Stomach (tissue), 9 donors: ENCODE results near the gene CRABP1. TPM values are rescaled to one million over a fixed set of nuclear protein-coding genes. Genes with fewer than 3 reads are reported as not detected.

Source experiments
- DNase-seq, 2 donors: peaks; one replicate each; pipeline versions ENCODE4 v3.0.0 to v3.0.0-alpha.2; 2013 to 2019
- H3K27ac ChIP-seq, 5 donors: fragments of 200-600 bp in 4 of 5; sonication (generic) in 4 of 5; one replicate each; pipeline ENCODE4 v1.5.1; 2013 to 2019; ENCODE audit warnings: mild to moderate bottlenecking in 1 of 5, moderate library complexity in 1 of 5
- H3K27me3 ChIP-seq, 3 donors: fragments of 200-600 bp; sonication (generic); one replicate each; pipeline ENCODE4 v1.5.1; 2017 to 2019; ENCODE audit warnings: mixed run types in 1 of 3
- H3K36me3 ChIP-seq, 4 donors: fragments of 200-600 bp; sonication (generic); 1 replicate in 3 of 4; 2 replicates in 1 of 4; pipeline ENCODE4 v1.5.1; 2016 to 2019
- H3K4me1 ChIP-seq, 4 donors: fragments of 200-600 bp; sonication (generic); one replicate each; pipeline ENCODE4 v1.5.1; 2016 to 2019
- H3K4me3 ChIP-seq, 4 donors: fragments of 200-600 bp; sonication (generic) in 3 of 4; one replicate each; pipeline ENCODE4 v1.5.1; 2016 to 2019; ENCODE audit warnings: mild to moderate bottlenecking in 1 of 4
- H3K9me3 ChIP-seq, 4 donors: fragments of 200-600 bp; sonication (generic); one replicate each; pipeline ENCODE4 v1.5.1; 2016 to 2019
- CTCF ChIP-seq, 7 experiments: fragments of 450-650 bp in 4 of 7; fragments of 200-600 bp in 3 of 7; sonication (generic) in 3 of 7; IDR thresholded peaks; one replicate each; pipeline ENCODE4 v1.5.1; 2016 to 2019; ENCODE audit warnings: antibody characterized with exemption in 7 of 7, control low read depth in 2 of 7, mild to moderate bottlenecking in 1 of 7
- EP300 ChIP-seq: sonication (generic); formaldehyde crosslinking; IDR thresholded peaks from one replicate; pipeline ENCODE4 v1.6.1; 2017; ENCODE audit warnings: antibody characterized with exemption
- POLR2A ChIP-seq, 4 donors: fragments of 450-650 bp; IDR thresholded peaks; one replicate each; pipeline ENCODE4 v1.6.1; 2016; ENCODE audit warnings: antibody characterized with exemption in 4 of 4, control low read depth in 2 of 4, mild to moderate bottlenecking in 1 of 4, moderate library complexity in 1 of 4
- POLR2AphosphoS5 ChIP-seq, 3 donors: sonication (generic); formaldehyde crosslinking; IDR thresholded peaks; one replicate each; pipeline ENCODE4 v1.6.1; 2016; ENCODE audit warnings: antibody characterized with exemption in 3 of 3
- WGBS, 5 donors: extraction: QIAGEN DNeasy Blood & Tissue Kit in 3 of 5; methylation state at CpG; one replicate each; pipeline versions ENCODE4 v1.1.5 to v1.1.7; 2013 to 2018; 5-methylcytosine and 5-hydroxymethylcytosine counted together
- intact Hi-C: fragments of 100-400 bp; cut with DNase I; formaldehyde crosslinking; loops from one replicate; pipeline ENCODE4 v1.15.1; 2023; ENCODE audit warnings: low total_unique reads
- polyA plus RNA-seq, 3 donors: library from polyadenylated mRNA; stranded (reverse); fragments of 200-250 nt; gene quantifications; one replicate each; pipeline ENCODE4 v1.2.3, GENCODE V29; 2013
- total RNA-seq, 5 donors: library from RNA; depleted of rRNA; stranded (reverse); fragments of >200 nt; gene quantifications; one replicate each; pipeline versions ENCODE4 v1.1.0 to v1.2.3, GENCODE V29; 2014 to 2016
- donor health status: healthy with polysubstance abuse.
- donor health status: Bipolar disorder and iron deficiency.
- donor health status: healthy.

The CRABP1 gene
- total and polyA plus RNA-seq, 8 donors, result 0.62 to 4.9 (median 2.8) TPM; not detected in 5

GRCh38 chr15:78392430-78392829, 52.3 kb downstream of the CRABP1 start:
- 31 to 54% (median 47%) methylated on average over 4 of the region's 4 CpGs for WGBS, 5 donors
- no peak for TF ChIP-seq POLR2A (IDR thresholded peaks at IDR 0.05)
- peak in 1 of 3 donors; percentile 6 for TF ChIP-seq POLR2AphosphoS5 (IDR thresholded peaks at IDR 0.05)
- intact Hi-C loops, result no loop called here
- no peak overlapping the region for H3K4me3 ChIP-seq
- H3K27me3 ChIP-seq, result peaks cover 0 to 10% (median 0%) of the 10 kb centered on the region in 3 donors
- no peaks in the 10 kb centered on the region for H3K36me3 ChIP-seq
- H3K27ac ChIP-seq, result no peak overlapping the region
- DNase-seq, result peak; percentile 58 to 73
- H3K9me3 ChIP-seq, result no peaks in the 10 kb centered on the region
- H3K4me1 ChIP-seq, result peaks cover 4 to 13% (median 9%) of the 10 kb centered on the region in 4 donors

- intact Hi-C loops, result no loop called here
- TF ChIP-seq POLR2AphosphoS5 (IDR thresholded peaks at IDR 0.05) (no peak), EP300 (no peak), CTCF (IDR thresholded peaks at IDR 0.05) (no peak), POLR2A (IDR thresholded peaks at IDR 0.05) (no peak)
These were observed 53.0 kb downstream of the CRABP1 start for GRCh38 chr15:78393137-78393536.

GRCh38 chr15:78394026-78394425, 53.9 kb downstream of the CRABP1 start:
- intact Hi-C loops, result no loop called here

More at GRCh38 chr15:78393137-78393536, 53.0 kb downstream of the CRABP1 start:
- H3K36me3 ChIP-seq, result no peaks in the 10 kb centered on the region
- no peak overlapping the region for H3K27ac ChIP-seq
- H3K4me1 ChIP-seq, result peaks cover 5 to 16% (median 9%) of the 10 kb centered on the region in 4 donors
- peaks cover 0 to 10% (median 0%) of the 10 kb centered on the region in 3 donors for H3K27me3 ChIP-seq
- 44 to 59% (median 55%) methylated on average over 1 of the region's 1 CpG for WGBS, 5 donors
- no peak for DNase-seq
- H3K4me3 ChIP-seq, result no peak overlapping the region
- no peaks in the 10 kb centered on the region for H3K9me3 ChIP-seq

GRCh38 chr15:78394981-78395616, 54.9 kb downstream of the CRABP1 start:
- no peaks in the 10 kb centered on the region for H3K36me3 ChIP-seq
- TF ChIP-seq POLR2AphosphoS5 (IDR thresholded peaks at IDR 0.05) (no peak), EP300 (no peak), CTCF (IDR thresholded peaks at IDR 0.05) (no peak), POLR2A (IDR thresholded peaks at IDR 0.05) (no peak)
- intact Hi-C loops, result no loop called here
- no peaks in the 10 kb centered on the region for H3K27me3 ChIP-seq
- no peaks in the 10 kb centered on the region for H3K9me3 ChIP-seq
- DNase-seq, result peak; percentile 13 to 55
- H3K27ac ChIP-seq, result no peak overlapping the region
- peaks cover 5 to 16% (median 11%) of the 10 kb centered on the region in 4 donors for H3K4me1 ChIP-seq
- 58 to 71% (median 65%) methylated on average over 12 to 13 of the region's 13 CpGs for WGBS, 5 donors
- no peak overlapping the region for H3K4me3 ChIP-seq

More at GRCh38 chr15:78394026-78394425, 53.9 kb downstream of the CRABP1 start:
- Histone ChIP-seq H3K36me3 (no peaks in the 10 kb centered on the region), H3K9me3 (no peaks in the 10 kb centered on the region), H3K27me3 (peaks cover 0 to 5% (median 0%) of the 10 kb centered on the region in 3 donors), H3K4me3 (no peak overlapping the region), H3K27ac (no peak overlapping the region), H3K4me1 (peaks cover 5 to 16% (median 11%) of the 10 kb centered on the region in 4 donors)
- 87 to 95% (median 90%) methylated on average over 3 of the region's 3 CpGs for WGBS, 5 donors
- DNase-seq, result no peak
- no peak for TF ChIP-seq POLR2A (IDR thresholded peaks at IDR 0.05)
- TF ChIP-seq EP300, result no peak
- no peak for TF ChIP-seq CTCF (IDR thresholded peaks at IDR 0.05)
- no peak for TF ChIP-seq POLR2AphosphoS5 (IDR thresholded peaks at IDR 0.05)
